HepG2 (cell line): ENCODE measurements around the gene ATP6V0D1. TPM values are rescaled to one million over a fixed set of nuclear protein-coding genes. Genes with fewer than 3 reads are reported as not detected.

ENCODE experiments used
- AHR ChIP-seq: IDR thresholded peaks from 2 replicates; pipeline ENCODE4 v1.6.1; 2018; ENCODE audit warnings: missing genetic modification reagents, missing compliant biosample characterization
- CREB1 ChIP-seq, 2 experiments: fragments of 450-650 bp in 1 of 2; IDR thresholded peaks; 2 replicates each; pipeline ENCODE4 v1.6.1; 2016 to 2017; ENCODE audit warnings: control low read depth in 1 of 2, mild to moderate bottlenecking in 1 of 2, missing compliant biosample characterization in 1 of 2, missing genetic modification characterization in 1 of 2
- FOSL2 ChIP-seq: sonication (generic); formaldehyde crosslinking; IDR thresholded peaks from 2 replicates; pipeline ENCODE4 v1.4.0; 2020; ENCODE audit warnings: missing genetic modification reagents
- HCFC1 ChIP-seq: fragments of 150-350 bp; IDR thresholded peaks from 2 replicates; pipeline ENCODE4 v1.6.1; 2014; ENCODE audit warnings: low read depth, low read length
- KMT2A ChIP-seq: sonication (generic); formaldehyde crosslinking; IDR thresholded peaks from 2 replicates; pipeline ENCODE4 v1.4.0; 2020; ENCODE audit warnings: missing genetic modification reagents
- NONO ChIP-seq, 2 experiments: fragments of 450-650 bp in 1 of 2; sonication (generic) in 1 of 2; formaldehyde crosslinking in 1 of 2; IDR thresholded peaks in 1 of 2; conservative IDR thresholded peaks in 1 of 2; 2 replicates each; pipeline versions ENCODE4 v1.6.1 to v1.8.0; 2017 to 2022; ENCODE audit warnings: mild to moderate bottlenecking in 1 of 2, missing genetic modification reagents in 1 of 2, moderate library complexity in 1 of 2
- PLRG1 ChIP-seq: fragments of 450-650 bp; conservative IDR thresholded peaks from 2 replicates; pipeline ENCODE4 v1.6.1; 2016
- ZBTB21 ChIP-seq: sonication (generic); formaldehyde crosslinking; IDR thresholded peaks from 2 replicates; pipeline ENCODE4 v1.4.0; 2020; ENCODE audit warnings: missing genetic modification reagents
- ZKSCAN8 ChIP-seq: IDR thresholded peaks from 2 replicates; pipeline ENCODE4 v1.6.1; 2016; ENCODE audit warnings: borderline replicate concordance, missing genetic modification reagents, missing compliant biosample characterization
- ZNF10 ChIP-seq: sonication (generic); formaldehyde crosslinking; IDR thresholded peaks from 2 replicates; pipeline ENCODE4 v1.4.0; 2020; ENCODE audit warnings: mild to moderate bottlenecking, low read depth, missing genetic modification reagents, borderline replicate concordance
- ZNF274 ChIP-seq: sonication (generic); formaldehyde crosslinking; IDR thresholded peaks from 2 replicates; pipeline ENCODE4 v1.5.1; 2020; ENCODE audit warnings: mild to moderate bottlenecking, missing genetic modification reagents
- ZNF335 ChIP-seq: sonication (generic); formaldehyde crosslinking; IDR thresholded peaks from 2 replicates; pipeline ENCODE4 v1.4.0; 2020; ENCODE audit warnings: missing genetic modification reagents
- ZNF607 ChIP-seq: sonication (generic); formaldehyde crosslinking; IDR thresholded peaks from 2 replicates; pipeline ENCODE4 v1.5.1; 2020; ENCODE audit warnings: missing genetic modification reagents, mild to moderate bottlenecking, borderline replicate concordance
- polyA plus RNA-seq, 8 experiments: library from polyadenylated mRNA; depleted of rRNA in 3 of 8; stranded (reverse) in 7 of 8; unstranded in 1 of 8; fragments of >200 nt; fragmentation: Illumina TruSeq in 4 of 8; extraction: Trizol in 4 of 8; gene quantifications; 2 replicates each; pipeline versions ENCODE4 v1.2.1 to v1.2.3, GENCODE V29; 2011 to 2016; ENCODE audit warnings: low read depth in 4 of 8, missing spikeins in 1 of 8, mixed read lengths in 1 of 8; ENCODE audit not compliant: insufficient read depth in 1 of 8
- total RNA-seq, 5 experiments: library from RNA; depleted of rRNA; stranded (reverse); fragments of >200 nt; fragmentation: Illumina TruSeq; extraction: Trizol; gene quantifications; 2 replicates each; pipeline ENCODE4 v1.2.3, GENCODE V29; 2016; ENCODE audit warnings: low read depth in 1 of 5
- TF ChIP-seq, protein P1 (sequence below): sonication (generic); formaldehyde crosslinking; IDR thresholded peaks from 2 replicates; pipeline ENCODE4 v1.4.0; 2020; ENCODE audit warnings: missing genetic modification reagents
- TF ChIP-seq, protein P2 (sequence below): sonication (generic); formaldehyde crosslinking; IDR thresholded peaks from 2 replicates; pipeline ENCODE4 v1.4.0; 2020; ENCODE audit warnings: low read depth, mild to moderate bottlenecking, missing genetic modification reagents
- TF ChIP-seq, protein P3 (sequence below): IDR thresholded peaks from 2 replicates; pipeline ENCODE4 v1.6.1; 2018; ENCODE audit warnings: missing genetic modification reagents, mild to moderate bottlenecking, missing compliant biosample characterization
- TF ChIP-seq, protein P4 (sequence below): sonication (generic); formaldehyde crosslinking; IDR thresholded peaks from 2 replicates; pipeline ENCODE4 v1.5.1; 2020; ENCODE audit warnings: missing genetic modification reagents, mild to moderate bottlenecking, borderline replicate concordance
- TF ChIP-seq, protein P5 (sequence below): sonication (generic); formaldehyde crosslinking; IDR thresholded peaks from 2 replicates; pipeline ENCODE4 v1.4.0; 2020; ENCODE audit warnings: mild to moderate bottlenecking, missing genetic modification reagents

The ATP6V0D1 gene
- total and polyA plus RNA-seq, 2 of the 13 experiments (the other 11 are each of a cell fraction or from before 2014, with no cell fraction given) = 51.1 to 61.3 TPM

DNA sequence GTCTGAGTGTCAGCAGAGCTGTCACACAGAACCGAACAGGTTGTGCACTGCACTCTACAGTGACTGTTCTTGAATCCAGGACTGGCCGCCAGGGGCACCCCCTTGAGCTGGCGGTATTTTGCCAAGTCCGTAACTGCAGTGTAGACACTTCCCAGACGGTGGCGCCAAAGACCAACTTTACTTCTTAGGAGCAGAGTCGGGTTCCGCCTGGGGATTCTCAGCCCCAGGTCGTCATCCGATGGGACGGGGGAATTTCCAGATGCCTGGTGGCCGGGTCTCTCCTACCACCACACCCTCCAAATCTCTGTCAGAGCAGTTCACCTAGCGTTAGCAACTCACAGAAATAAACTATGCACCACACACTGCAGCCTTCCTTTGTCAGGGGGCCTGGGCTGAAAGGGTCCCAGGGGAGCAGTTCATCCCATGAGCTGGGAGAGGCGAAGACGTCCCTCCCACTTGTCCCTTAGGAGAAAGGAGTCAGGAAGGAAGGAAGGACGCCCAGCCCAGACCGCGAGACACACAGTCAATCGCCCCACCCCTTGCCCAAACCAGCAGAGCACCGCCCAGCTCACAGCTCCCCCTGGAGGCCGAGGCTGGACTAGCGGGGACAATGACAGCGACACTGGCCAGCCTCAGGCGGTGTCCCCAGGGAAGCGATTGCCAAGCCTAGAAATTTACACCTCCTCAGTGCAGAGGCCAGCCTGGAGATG, 40.3 kb upstream of the ATP6V0D1 start (continued):
- TF ChIP-seq NONO (IDR thresholded peaks at IDR 0.05) (no peak), NONO (CRISPR knock-in tag; conservative IDR thresholded peaks at IDR 0.05) (peak; percentile 41; the same call in 1 of the 2 replicates), ZKSCAN8 (peak; percentile 76; the same call in 1 of the 2 replicates), FOSL2 (CRISPR knock-in tag) (peak; percentile 58), HCFC1 (peak; percentile 41; the same call in 1 of the 2 replicates), ZNF607 (CRISPR knock-in tag) (peak; percentile 49; the same call in 1 of the 2 replicates), AHR (CRISPR knock-in tag) (no peak), ZNF10 (CRISPR knock-in tag) (no peak), ZNF335 (CRISPR knock-in tag) (peak; percentile 84), PLRG1 (no peak), ZNF274 (CRISPR knock-in tag) (0 out of 2 replicates have a peak, but pooled peaks have one; percentile 29), KMT2A (CRISPR knock-in tag) (no peak; the same call in 1 of the 2 replicates), ZBTB21 (CRISPR knock-in tag) (no peak), CREB1 (IDR thresholded peaks at IDR 0.05) (no peak), CREB1 (CRISPR knock-in tag; IDR thresholded peaks at IDR 0.05) (no peak)
- TF ChIP-seq, protein P1, sequence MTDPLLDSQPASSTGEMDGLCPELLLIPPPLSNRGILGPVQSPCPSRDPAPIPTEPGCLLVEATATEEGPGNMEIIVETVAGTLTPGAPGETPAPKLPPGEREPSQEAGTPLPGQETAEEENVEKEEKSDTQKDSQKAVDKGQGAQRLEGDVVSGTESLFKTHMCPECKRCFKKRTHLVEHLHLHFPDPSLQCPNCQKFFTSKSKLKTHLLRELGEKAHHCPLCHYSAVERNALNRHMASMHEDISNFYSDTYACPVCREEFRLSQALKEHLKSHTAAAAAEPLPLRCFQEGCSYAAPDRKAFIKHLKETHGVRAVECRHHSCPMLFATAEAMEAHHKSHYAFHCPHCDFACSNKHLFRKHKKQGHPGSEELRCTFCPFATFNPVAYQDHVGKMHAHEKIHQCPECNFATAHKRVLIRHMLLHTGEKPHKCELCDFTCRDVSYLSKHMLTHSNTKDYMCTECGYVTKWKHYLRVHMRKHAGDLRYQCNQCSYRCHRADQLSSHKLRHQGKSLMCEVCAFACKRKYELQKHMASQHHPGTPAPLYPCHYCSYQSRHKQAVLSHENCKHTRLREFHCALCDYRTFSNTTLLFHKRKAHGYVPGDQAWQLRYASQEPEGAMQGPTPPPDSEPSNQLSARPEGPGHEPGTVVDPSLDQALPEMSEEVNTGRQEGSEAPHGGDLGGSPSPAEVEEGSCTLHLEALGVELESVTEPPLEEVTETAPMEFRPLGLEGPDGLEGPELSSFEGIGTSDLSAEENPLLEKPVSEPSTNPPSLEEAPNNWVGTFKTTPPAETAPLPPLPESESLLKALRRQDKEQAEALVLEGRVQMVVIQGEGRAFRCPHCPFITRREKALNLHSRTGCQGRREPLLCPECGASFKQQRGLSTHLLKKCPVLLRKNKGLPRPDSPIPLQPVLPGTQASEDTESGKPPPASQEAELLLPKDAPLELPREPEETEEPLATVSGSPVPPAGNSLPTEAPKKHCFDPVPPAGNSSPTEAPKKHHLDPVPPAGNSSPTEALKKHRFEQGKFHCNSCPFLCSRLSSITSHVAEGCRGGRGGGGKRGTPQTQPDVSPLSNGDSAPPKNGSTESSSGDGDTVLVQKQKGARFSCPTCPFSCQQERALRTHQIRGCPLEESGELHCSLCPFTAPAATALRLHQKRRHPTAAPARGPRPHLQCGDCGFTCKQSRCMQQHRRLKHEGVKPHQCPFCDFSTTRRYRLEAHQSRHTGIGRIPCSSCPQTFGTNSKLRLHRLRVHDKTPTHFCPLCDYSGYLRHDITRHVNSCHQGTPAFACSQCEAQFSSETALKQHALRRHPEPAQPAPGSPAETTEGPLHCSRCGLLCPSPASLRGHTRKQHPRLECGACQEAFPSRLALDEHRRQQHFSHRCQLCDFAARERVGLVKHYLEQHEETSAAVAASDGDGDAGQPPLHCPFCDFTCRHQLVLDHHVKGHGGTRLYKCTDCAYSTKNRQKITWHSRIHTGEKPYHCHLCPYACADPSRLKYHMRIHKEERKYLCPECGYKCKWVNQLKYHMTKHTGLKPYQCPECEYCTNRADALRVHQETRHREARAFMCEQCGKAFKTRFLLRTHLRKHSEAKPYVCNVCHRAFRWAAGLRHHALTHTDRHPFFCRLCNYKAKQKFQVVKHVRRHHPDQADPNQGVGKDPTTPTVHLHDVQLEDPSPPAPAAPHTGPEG (CRISPR knock-in tag) = peak; percentile 38; the same call in 1 of the 2 replicates
- TF ChIP-seq, protein P2, sequence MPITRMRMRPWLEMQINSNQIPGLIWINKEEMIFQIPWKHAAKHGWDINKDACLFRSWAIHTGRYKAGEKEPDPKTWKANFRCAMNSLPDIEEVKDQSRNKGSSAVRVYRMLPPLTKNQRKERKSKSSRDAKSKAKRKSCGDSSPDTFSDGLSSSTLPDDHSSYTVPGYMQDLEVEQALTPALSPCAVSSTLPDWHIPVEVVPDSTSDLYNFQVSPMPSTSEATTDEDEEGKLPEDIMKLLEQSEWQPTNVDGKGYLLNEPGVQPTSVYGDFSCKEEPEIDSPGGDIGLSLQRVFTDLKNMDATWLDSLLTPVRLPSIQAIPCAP (CRISPR knock-in tag) = no peak
- TF ChIP-seq, protein P3, sequence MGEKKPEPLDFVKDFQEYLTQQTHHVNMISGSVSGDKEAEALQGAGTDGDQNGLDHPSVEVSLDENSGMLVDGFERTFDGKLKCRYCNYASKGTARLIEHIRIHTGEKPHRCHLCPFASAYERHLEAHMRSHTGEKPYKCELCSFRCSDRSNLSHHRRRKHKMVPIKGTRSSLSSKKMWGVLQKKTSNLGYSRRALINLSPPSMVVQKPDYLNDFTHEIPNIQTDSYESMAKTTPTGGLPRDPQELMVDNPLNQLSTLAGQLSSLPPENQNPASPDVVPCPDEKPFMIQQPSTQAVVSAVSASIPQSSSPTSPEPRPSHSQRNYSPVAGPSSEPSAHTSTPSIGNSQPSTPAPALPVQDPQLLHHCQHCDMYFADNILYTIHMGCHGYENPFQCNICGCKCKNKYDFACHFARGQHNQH (CRISPR knock-in tag) = peak; percentile 70
- TF ChIP-seq, protein P4, sequence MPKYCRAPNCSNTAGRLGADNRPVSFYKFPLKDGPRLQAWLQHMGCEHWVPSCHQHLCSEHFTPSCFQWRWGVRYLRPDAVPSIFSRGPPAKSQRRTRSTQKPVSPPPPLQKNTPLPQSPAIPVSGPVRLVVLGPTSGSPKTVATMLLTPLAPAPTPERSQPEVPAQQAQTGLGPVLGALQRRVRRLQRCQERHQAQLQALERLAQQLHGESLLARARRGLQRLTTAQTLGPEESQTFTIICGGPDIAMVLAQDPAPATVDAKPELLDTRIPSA (CRISPR knock-in tag) = no peak
- TF ChIP-seq, protein P5, sequence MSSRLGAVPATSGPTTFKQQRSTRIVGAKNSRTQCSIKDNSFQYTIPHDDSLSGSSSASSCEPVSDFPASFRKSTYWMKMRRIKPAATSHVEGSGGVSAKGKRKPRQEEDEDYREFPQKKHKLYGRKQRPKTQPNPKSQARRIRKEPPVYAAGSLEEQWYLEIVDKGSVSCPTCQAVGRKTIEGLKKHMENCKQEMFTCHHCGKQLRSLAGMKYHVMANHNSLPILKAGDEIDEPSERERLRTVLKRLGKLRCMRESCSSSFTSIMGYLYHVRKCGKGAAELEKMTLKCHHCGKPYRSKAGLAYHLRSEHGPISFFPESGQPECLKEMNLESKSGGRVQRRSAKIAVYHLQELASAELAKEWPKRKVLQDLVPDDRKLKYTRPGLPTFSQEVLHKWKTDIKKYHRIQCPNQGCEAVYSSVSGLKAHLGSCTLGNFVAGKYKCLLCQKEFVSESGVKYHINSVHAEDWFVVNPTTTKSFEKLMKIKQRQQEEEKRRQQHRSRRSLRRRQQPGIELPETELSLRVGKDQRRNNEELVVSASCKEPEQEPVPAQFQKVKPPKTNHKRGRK (CRISPR knock-in tag) = no peak
